Hepatocyte (in vitro differentiated cells): Measurements from ENCODE around the gene OR6B1. TPM values are rescaled to one million over a fixed set of nuclear protein-coding genes. Genes with fewer than 3 reads are reported as not detected.
"Not testable (repeated sequence)": the region's sequence is repeated elsewhere in the genome, so short reads cannot be mapped to it uniquely, and the experiment has no call there.

ENCODE experiments used
- DNase-seq: peaks from one replicate; pipeline ENCODE4 v3.0.0-alpha.2; 2016; ENCODE audit warnings: low spot score
- H2AFZ ChIP-seq: fragments of 200-600 bp; sonication (generic); 2 replicates; pipeline ENCODE4 v1.6.0; 2016; ENCODE audit warnings: antibody characterized with exemption, mild to moderate bottlenecking
- H3K27ac ChIP-seq: fragments of 200-600 bp; sonication (generic); 2 replicates; pipeline ENCODE4 v1.5.1; 2016; ENCODE audit warnings: mild to moderate bottlenecking
- H3K27me3 ChIP-seq: fragments of 200-600 bp; sonication (generic); 2 replicates; pipeline ENCODE4 v1.6.1; 2016
- H3K36me3 ChIP-seq: fragments of 200-600 bp; sonication (generic); replicated peaks from 2 replicates; pipeline ENCODE4 v1.5.1; 2016; ENCODE audit warnings: low read depth; ENCODE audit not compliant: insufficient read depth
- H3K4me1 ChIP-seq: fragments of 200-600 bp; sonication (generic); 2 replicates; pipeline ENCODE4 v1.5.1; 2016; ENCODE audit warnings: mild to moderate bottlenecking, moderate library complexity; ENCODE audit not compliant: insufficient read depth
- H3K4me2 ChIP-seq: fragments of 200-600 bp; sonication (generic); 2 replicates; pipeline ENCODE4 v1.6.0; 2016
- H3K4me3 ChIP-seq: fragments of 200-600 bp; sonication (generic); 2 replicates; pipeline ENCODE4 v1.5.1; 2016; ENCODE audit warnings: mild to moderate bottlenecking
- H3K79me2 ChIP-seq: fragments of 200-600 bp; sonication (generic); 2 replicates; pipeline ENCODE4 v1.6.0; 2017; ENCODE audit warnings: mild to moderate bottlenecking
- H3K9me2 ChIP-seq: fragments of 200-600 bp; sonication (generic); replicated peaks from 2 replicates; pipeline ENCODE4 v1.6.0; 2017; ENCODE audit warnings: mild to moderate bottlenecking; ENCODE audit not compliant: insufficient read depth
- H3K9me3 ChIP-seq: fragments of 200-600 bp; sonication (generic); 2 replicates; pipeline ENCODE4 v1.5.1; 2016; ENCODE audit warnings: low read depth, mild to moderate bottlenecking
- H4K20me1 ChIP-seq: fragments of 200-600 bp; sonication (generic); 2 replicates; pipeline ENCODE4 v1.6.0; 2016; ENCODE audit warnings: mild to moderate bottlenecking; ENCODE audit not compliant: insufficient read depth, poor library complexity, severe bottlenecking
- EZH2 ChIP-seq: fragments of 200-600 bp; sonication (generic); IDR thresholded peaks from 2 replicates; pipeline ENCODE4 v1.6.1; 2016; ENCODE audit warnings: antibody characterized with exemption, mild to moderate bottlenecking, borderline replicate concordance
- EZH2phosphoT487 ChIP-seq: fragments of 200-600 bp; sonication (generic); IDR thresholded peaks from one replicate; pipeline ENCODE4 v1.6.1; 2018; ENCODE audit warnings: antibody characterized with exemption, mild to moderate bottlenecking, low read depth, moderate library complexity; ENCODE audit not compliant: unreplicated experiment, severe bottlenecking
- WGBS: methylation state at CpG from one replicate; pipeline ENCODE4 v1.1.6; 2016; ENCODE audit warnings: low lambda C conversion rate; ENCODE audit errors: missing lambda C conversion rate; 5-methylcytosine and 5-hydroxymethylcytosine counted together
- polyA plus RNA-seq: library from polyadenylated mRNA; unstranded; fragments of >200 nt; fragmentation: Nextera tagmentation; extraction: Ambion mirVana; gene quantifications from 2 replicates; pipeline ENCODE4 v1.2.1, GENCODE V29; 2016
- total RNA-seq: library from RNA; depleted of rRNA; stranded (reverse); fragments of >200 nt; gene quantifications from 2 replicates; pipeline ENCODE4 v1.2.3, GENCODE V29; 2014
- TF ChIP-seq, protein P1 (sequence below): fragments of 200-600 bp; sonication (generic); IDR thresholded peaks from 2 replicates; pipeline ENCODE4 v1.5.1; 2016; ENCODE audit warnings: antibody characterized with exemption, mild to moderate bottlenecking; ENCODE audit not compliant: poor library complexity

The OR6B1 gene
- total and polyA plus RNA-seq, 2 experiments from 2014 or later = 0.28 TPM; not detected in 1

DNA sequence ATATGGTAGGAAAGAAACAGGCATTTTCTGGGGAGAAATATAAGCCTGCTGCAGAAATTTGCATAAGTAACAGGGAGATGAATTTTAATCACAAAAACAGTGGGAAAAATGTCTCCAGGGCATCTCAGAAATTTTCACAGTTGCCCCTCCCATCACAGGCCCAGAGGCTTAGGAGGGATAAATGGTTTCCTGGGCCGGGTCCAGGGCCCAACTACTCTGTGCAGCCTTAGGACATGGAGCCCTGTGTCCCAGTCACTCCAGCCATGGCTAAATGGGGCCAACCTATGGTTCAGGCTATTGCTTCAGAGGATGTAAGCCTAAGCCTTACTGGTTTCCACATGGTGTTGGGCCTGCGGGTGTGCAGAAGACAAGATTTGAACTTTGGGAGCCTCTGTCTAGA is 9.2 kb downstream of the OR6B1 start:
- WGBS = 74% methylated on average over 2 of the region's 2 CpGs
- Histone ChIP-seq H3K4me1 (peaks cover 6% of the 10 kb centered on the region), H3K36me3 (no peaks in the 10 kb centered on the region), H3K79me2 (no peaks in the 10 kb centered on the region), H4K20me1 (no peaks in the 10 kb centered on the region), H2AFZ (no peak overlapping the region), H3K9me3 (no peaks in the 10 kb centered on the region), H3K27ac (no peak overlapping the region), H3K27me3 (no peaks in the 10 kb centered on the region), H3K9me2 (no peaks in the 10 kb centered on the region), H3K4me3 (no peak overlapping the region), H3K4me2 (no peak overlapping the region)
- TF ChIP-seq, protein P1, sequence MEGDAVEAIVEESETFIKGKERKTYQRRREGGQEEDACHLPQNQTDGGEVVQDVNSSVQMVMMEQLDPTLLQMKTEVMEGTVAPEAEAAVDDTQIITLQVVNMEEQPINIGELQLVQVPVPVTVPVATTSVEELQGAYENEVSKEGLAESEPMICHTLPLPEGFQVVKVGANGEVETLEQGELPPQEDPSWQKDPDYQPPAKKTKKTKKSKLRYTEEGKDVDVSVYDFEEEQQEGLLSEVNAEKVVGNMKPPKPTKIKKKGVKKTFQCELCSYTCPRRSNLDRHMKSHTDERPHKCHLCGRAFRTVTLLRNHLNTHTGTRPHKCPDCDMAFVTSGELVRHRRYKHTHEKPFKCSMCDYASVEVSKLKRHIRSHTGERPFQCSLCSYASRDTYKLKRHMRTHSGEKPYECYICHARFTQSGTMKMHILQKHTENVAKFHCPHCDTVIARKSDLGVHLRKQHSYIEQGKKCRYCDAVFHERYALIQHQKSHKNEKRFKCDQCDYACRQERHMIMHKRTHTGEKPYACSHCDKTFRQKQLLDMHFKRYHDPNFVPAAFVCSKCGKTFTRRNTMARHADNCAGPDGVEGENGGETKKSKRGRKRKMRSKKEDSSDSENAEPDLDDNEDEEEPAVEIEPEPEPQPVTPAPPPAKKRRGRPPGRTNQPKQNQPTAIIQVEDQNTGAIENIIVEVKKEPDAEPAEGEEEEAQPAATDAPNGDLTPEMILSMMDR = no peak
- no peak for TF ChIP-seq EZH2phosphoT487
- TF ChIP-seq EZH2 = no peak
- DNase-seq = no peak

DNA sequence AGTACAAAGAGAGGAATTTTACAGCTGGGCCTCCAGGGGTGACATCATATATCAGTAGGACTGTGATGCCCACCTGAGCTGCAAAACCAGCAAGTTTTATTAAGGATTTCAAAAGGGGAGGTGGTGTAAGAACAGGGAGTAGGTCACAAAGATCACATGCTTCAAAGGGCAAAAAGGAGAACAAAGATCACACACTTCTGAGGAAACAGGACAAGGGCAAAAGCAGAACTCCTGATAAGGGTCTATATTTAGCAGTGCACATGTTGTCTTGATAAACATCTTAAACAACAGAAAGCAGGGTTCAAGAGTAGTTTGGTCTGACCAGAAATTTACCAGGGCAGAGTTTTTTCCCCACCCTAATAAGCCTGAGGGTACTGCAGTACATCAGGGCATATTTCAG is 9.9 kb downstream of the OR6B1 start:
- H3K4me1 ChIP-seq, H3K4me3 ChIP-seq, DNase-seq, H3K27ac ChIP-seq, H3K9me3 ChIP-seq, H3K79me2 ChIP-seq, H3K9me2 ChIP-seq, H3K4me2 ChIP-seq, H3K27me3 ChIP-seq, H4K20me1 ChIP-seq, H2AFZ ChIP-seq, H3K36me3 ChIP-seq: not testable (repeated sequence)

DNA sequence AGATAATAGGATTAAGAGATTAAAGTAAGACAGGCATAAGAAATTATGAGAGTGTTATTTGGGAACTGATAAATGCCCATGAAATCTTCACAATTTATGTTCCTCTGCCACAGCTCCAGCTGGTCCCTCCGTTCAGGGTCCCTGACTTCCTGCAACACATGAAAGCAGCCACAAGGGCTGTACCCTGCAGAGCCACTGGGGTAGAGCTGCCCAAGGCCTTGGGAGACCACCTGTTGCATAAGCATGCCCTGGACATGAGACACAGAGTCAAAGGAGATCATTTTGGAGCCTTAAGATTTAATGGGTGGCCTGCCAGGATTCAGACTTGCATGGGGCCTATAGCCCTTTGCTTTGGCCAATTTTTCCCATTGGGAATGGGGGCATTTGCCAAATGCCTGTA is 10.7 kb downstream of the OR6B1 start:
- not testable (repeated sequence) for H4K20me1 ChIP-seq, H3K27ac ChIP-seq, H3K4me1 ChIP-seq, H3K9me3 ChIP-seq, H3K36me3 ChIP-seq, H3K4me2 ChIP-seq, H2AFZ ChIP-seq, H3K4me3 ChIP-seq, H3K27me3 ChIP-seq, DNase-seq, H3K79me2 ChIP-seq, H3K9me2 ChIP-seq
- 73% methylated on average over 1 of the region's 1 CpG for WGBS

DNA sequence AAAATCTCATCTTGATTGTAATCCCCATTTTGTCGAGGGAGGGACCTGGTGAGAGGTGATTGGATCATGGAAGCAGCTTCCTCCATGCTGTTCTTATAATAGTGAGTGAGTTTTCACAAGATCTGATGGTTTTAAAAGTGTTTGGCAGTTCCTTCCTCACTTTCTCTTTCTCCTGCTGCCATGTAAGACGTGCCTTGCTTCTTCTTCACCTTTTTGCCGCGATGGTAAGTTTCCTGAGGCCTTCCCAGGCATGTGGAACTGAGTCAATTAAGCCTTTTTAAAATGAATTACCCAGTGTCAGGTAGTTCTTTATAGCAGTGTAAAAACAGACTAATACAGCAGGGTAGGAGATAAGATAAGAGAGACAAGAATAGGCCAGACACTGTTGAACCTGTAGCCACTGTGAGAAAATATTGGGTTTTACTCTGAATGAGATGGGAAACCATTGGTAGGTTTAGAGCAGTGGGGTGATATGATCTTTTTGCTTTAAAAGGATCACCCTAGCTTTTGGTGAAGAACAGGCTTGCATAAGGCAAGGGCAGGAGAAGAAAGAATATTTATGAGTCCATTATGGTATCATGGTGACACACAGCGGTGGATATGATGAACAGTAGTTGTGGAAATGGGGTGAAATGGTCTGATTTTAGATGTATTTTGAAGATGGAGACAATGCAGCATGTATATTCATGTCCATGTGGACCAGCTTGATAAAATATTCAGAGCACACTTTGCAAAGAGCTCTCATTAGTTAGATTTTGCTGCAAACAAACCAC is 11.5 kb downstream of the OR6B1 start:
- H3K4me3 ChIP-seq = no peak overlapping the region
- H3K79me2 ChIP-seq = no peaks in the 10 kb centered on the region
- H3K9me2 ChIP-seq = no peaks in the 10 kb centered on the region
- no peaks in the 10 kb centered on the region for H4K20me1 ChIP-seq
- 81% methylated on average over 5 of the region's 5 CpGs for WGBS
- TF ChIP-seq EZH2 (no peak), EZH2phosphoT487 (no peak)
- TF ChIP-seq, protein P1 = no peak
- no peak overlapping the region for H3K27ac ChIP-seq
- DNase-seq = no peak
- no peak overlapping the region for H2AFZ ChIP-seq
- H3K4me1 ChIP-seq = no peaks in the 10 kb centered on the region
- no peaks in the 10 kb centered on the region for H3K36me3 ChIP-seq
- no peaks in the 10 kb centered on the region for H3K27me3 ChIP-seq
- H3K9me3 ChIP-seq = no peaks in the 10 kb centered on the region
- H3K4me2 ChIP-seq = no peak overlapping the region
